Skeletal muscle tissue (tissue), 4 donors: ENCODE data around the gene FLYWCH2. TPM values are rescaled to one million over a fixed set of nuclear protein-coding genes. Genes with fewer than 3 reads are reported as not detected.

Source experiments
- H3K27ac ChIP-seq: one replicate; pipeline ENCODE4 v1.7.0; 2013; ENCODE audit warnings: mild to moderate bottlenecking, low read depth, low read length, inconsistent platforms
- H3K27me3 ChIP-seq, 3 donors: one replicate each; pipeline ENCODE4 v1.7.0; 2013; ENCODE audit warnings: low read length in 3 of 3; ENCODE audit not compliant: control insufficient read depth in 3 of 3, insufficient read depth in 3 of 3
- H3K36me3 ChIP-seq, 3 donors: one replicate each; pipeline ENCODE4 v1.7.0; 2013; ENCODE audit warnings: low read length in 3 of 3; ENCODE audit not compliant: control insufficient read depth in 3 of 3, insufficient read depth in 3 of 3
- H3K4me1 ChIP-seq, 3 donors: one replicate each; pipeline ENCODE4 v1.7.0; 2013; ENCODE audit warnings: low read length in 3 of 3, mild to moderate bottlenecking in 3 of 3; ENCODE audit not compliant: control insufficient read depth in 3 of 3, insufficient read depth in 3 of 3
- H3K4me3 ChIP-seq, 3 donors: one replicate each; pipeline ENCODE4 v1.7.0; 2013; ENCODE audit warnings: low read length in 3 of 3
- H3K9ac ChIP-seq, 3 donors: one replicate each; pipeline ENCODE4 v1.7.0; 2013; ENCODE audit warnings: low read length in 3 of 3, mild to moderate bottlenecking in 3 of 3, moderate library complexity in 2 of 3, low read depth in 1 of 3
- H3K9me3 ChIP-seq, 3 donors: one replicate each; pipeline ENCODE4 v1.7.0; 2013; ENCODE audit warnings: low read length in 3 of 3; ENCODE audit not compliant: control insufficient read depth in 3 of 3
- total RNA-seq: library from RNA; depleted of rRNA; stranded (reverse); fragments of >200 nt; gene quantifications from one replicate; pipeline ENCODE4 v1.2.3, GENCODE V29; 2014
- donor health status: Osteomylitis.

FLYWCH2 gene
- total RNA-seq, 1 donor from 2014 or later: 10.4 TPM

DNA sequence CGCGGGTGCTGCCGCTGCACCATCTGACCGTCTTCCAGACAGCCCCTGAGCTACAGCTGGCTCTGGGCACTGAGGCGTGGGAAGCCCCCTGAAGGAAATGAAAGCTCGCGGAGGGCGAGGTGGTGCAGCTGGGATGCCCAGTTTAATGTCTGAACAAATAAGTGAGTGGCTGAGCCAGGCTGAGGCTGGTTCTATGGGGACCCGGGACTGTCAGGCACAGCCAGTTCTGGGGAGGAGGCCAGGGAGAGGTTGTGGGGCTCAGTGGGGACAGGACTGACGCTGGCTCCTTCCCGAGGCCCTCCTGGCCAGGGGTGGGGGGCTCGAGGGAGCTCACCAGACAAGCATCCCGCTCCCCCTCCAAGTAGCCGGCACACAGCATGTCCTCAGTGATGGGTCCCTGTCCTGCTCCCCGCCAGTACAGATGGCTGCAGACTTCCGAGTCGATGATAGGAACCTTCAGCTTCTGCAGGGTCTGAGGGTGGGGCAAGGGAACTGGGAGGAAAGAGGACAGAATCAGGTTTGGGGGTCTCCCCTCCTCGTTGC, 29.4 kb upstream of the FLYWCH2 start:
- no peak overlapping the region for H3K27ac ChIP-seq
- H3K4me3 ChIP-seq: no peak overlapping the region
- H3K9me3 ChIP-seq: peaks cover 0 to 7% (median 0%) of the 10 kb centered on the region in 3 donors
- peaks cover 45 to 66% (median 63%) of the 10 kb centered on the region in 3 donors for H3K27me3 ChIP-seq
- H3K36me3 ChIP-seq: no peaks in the 10 kb centered on the region
- no peak overlapping the region for H3K9ac ChIP-seq
- H3K4me1 ChIP-seq: peaks cover 0 to 2% (median 0%) of the 10 kb centered on the region in 3 donors

DNA sequence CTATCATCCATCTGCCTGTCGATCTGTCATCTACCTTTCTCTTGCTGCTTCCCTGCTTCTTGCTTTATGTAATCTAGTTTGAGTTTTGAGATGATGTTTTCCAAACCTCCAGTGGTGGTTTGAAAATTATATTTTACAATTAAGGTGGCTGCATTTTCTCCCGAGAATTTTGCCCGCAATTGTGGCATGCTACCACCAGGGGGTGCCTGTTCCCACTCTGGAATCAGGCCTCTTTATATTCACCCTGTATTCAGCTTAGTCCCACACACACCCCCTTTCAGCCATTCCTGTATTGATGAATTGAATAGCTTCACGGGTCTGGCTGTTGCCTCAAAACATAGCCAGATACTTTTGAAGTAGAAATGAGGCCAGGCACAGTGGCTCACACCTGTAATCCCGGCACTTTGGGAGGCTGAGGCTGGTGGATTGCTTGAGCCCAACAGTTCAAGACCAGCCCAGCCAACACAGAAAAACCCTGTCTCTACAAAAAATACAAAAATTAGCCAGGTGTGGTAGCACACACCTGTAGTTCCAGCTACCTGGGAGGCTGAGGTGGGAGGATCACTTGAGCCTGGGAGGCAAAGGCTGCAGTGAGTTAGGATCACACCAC, 28.2 kb upstream of the FLYWCH2 start:
- peaks cover 0 to 2% (median 0%) of the 10 kb centered on the region in 3 donors for H3K4me1 ChIP-seq
- H3K27ac ChIP-seq: no peak overlapping the region
- no peaks in the 10 kb centered on the region for H3K36me3 ChIP-seq
- no peak overlapping the region for H3K4me3 ChIP-seq
- H3K9ac ChIP-seq: no peak overlapping the region
- peaks cover 0 to 7% (median 0%) of the 10 kb centered on the region in 3 donors for H3K9me3 ChIP-seq
- H3K27me3 ChIP-seq: peaks cover 44 to 64% (median 59%) of the 10 kb centered on the region in 3 donors

- Histone ChIP-seq H3K36me3 (no peaks in the 10 kb centered on the region), H3K27me3 (peaks cover 46 to 64% (median 54%) of the 10 kb centered on the region in 3 donors), H3K27ac (no peak overlapping the region), H3K4me1 (peaks cover 0 to 2% (median 0%) of the 10 kb centered on the region in 3 donors), H3K4me3 (no peak overlapping the region), H3K9me3 (peaks cover 0 to 7% (median under 1%) of the 10 kb centered on the region in 3 donors), H3K9ac (no peak overlapping the region)
Measured at GRCh38 chr16:2855536-2855935, 27.5 kb upstream of the FLYWCH2 start.

- Histone ChIP-seq H3K9ac (no peak overlapping the region), H3K4me1 (peaks cover 0 to 2% (median 0%) of the 10 kb centered on the region in 3 donors), H3K4me3 (no peak overlapping the region), H3K27me3 (peaks cover 49 to 68% (median 51%) of the 10 kb centered on the region in 3 donors), H3K27ac (no peak overlapping the region), H3K9me3 (peaks cover 2 to 7% (median 5%) of the 10 kb centered on the region in 3 donors), H3K36me3 (no peaks in the 10 kb centered on the region)
Measured at GRCh38 chr16:2856061-2856670, 26.8 kb upstream of the FLYWCH2 start.

GRCh38 chr16:2856686-2857450, 26.1 kb upstream of the FLYWCH2 start:
- Histone ChIP-seq H3K9me3 (peaks cover 3 to 7% (median 5%) of the 10 kb centered on the region in 3 donors), H3K4me1 (peaks cover 0 to 2% (median 0%) of the 10 kb centered on the region in 3 donors), H3K36me3 (no peaks in the 10 kb centered on the region), H3K27ac (no peak overlapping the region), H3K27me3 (peaks cover 48 to 67% (median 49%) of the 10 kb centered on the region in 3 donors), H3K4me3 (no peak overlapping the region), H3K9ac (no peak overlapping the region)

DNA sequence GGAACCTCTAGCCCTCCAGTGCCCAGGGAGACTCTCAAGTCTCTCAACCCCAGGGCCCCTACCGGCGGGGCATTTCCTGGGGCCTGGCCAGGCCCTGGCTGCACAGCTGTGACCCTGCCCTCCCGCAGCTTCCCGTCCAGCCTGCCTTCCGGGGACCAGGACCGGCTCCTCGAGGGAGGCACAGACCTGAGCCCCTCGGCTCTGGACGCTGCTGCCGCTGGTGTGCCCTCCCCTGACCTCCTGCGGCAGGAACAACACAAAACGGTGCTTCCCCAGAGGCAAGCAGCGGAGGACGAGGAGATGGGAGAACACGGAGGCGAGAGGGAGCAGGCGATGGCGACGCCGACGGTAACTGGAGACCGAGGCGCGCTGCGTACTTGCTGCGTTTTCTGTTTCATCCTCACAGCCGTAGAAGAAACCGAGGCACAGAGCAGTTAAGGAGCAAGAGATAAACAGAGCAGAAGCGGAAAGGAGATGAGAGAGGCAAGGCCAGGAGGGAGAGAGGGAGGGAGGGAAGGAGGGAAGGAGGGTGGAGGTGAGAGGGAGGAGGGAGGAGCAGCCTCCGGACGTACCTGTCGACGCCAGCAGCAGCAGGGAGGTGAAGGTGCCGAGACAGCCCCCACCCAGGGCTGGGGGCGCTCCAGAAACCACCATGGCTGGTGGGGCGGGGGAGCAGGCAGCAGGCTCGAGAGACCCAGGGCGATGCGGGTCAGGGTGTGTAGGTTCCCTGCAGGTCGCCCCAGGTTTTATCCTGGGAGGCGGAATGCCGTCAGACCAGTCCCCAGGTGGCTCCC, 25.4 kb upstream of the FLYWCH2 start, which contains the start of gene PRSS22:
TSS of gene PRSS22 (minus strand) at position 720 of the 794 bp plus-strand sequence. CDS start at position 654, 66 bp downstream.
- no peak within 1 kb of the TSS for H3K27ac ChIP-seq
- peaks cover 42 to 61% (median 42%) of the 10 kb centered on the region in 3 donors for H3K27me3 ChIP-seq
- peaks cover 3 to 7% (median 5%) of the 10 kb centered on the region in 3 donors for H3K9me3 ChIP-seq
- H3K36me3 ChIP-seq: no peaks in the 10 kb centered on the region
- H3K4me1 ChIP-seq: peaks cover 0 to 2% (median 0%) of the 10 kb centered on the region in 3 donors
- no peak within 1 kb of the TSS for H3K4me3 ChIP-seq
- H3K9ac ChIP-seq: no peak within 1 kb of the TSS

DNA sequence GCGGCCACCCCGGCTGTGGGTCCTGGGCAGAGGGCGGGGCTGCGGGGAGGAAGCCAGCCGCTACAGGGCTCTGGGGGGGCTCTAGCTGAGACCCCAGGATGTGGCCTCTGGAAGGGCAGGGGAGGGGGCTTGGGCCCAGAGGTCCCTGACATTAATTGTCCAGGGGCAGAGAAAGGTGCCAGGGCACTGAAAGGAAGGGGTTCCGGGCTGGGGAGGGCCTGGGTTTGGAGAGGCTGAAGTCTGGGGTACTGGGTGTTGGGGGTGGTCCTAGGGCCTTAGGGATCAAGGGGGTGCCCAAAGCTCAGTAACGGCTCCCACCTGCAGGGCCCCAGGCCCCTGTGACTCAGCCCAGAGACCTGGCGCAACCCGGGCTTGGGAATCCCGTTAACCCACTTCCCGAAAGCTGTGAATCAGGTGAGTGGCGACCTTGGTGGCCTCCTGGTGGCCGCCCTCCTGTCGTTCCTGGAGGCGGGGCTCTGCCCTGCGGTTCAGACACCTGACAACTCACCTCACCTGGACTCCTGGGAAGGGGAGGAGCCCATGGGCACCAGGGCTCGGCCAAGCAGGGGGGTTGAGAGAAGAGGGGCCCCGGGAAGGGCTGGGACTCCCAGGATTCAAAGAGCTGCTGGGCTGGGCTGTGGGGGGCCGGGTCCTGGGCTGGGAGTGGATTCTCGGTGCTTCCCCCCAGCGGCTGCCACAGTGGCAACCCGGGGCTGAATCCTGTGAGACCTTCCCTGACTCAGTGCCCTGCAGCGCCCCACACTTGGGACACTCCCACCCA, 24.6 kb upstream of the FLYWCH2 start:
- Histone ChIP-seq H3K9me3 (peaks cover 3 to 7% (median 5%) of the 10 kb centered on the region in 3 donors), H3K27me3 (peaks cover 37 to 56% (median 42%) of the 10 kb centered on the region in 3 donors), H3K4me1 (peaks cover 0 to 2% (median 0%) of the 10 kb centered on the region in 3 donors), H3K9ac (no peak overlapping the region), H3K27ac (no peak overlapping the region), H3K4me3 (no peak overlapping the region), H3K36me3 (no peaks in the 10 kb centered on the region)

DNA sequence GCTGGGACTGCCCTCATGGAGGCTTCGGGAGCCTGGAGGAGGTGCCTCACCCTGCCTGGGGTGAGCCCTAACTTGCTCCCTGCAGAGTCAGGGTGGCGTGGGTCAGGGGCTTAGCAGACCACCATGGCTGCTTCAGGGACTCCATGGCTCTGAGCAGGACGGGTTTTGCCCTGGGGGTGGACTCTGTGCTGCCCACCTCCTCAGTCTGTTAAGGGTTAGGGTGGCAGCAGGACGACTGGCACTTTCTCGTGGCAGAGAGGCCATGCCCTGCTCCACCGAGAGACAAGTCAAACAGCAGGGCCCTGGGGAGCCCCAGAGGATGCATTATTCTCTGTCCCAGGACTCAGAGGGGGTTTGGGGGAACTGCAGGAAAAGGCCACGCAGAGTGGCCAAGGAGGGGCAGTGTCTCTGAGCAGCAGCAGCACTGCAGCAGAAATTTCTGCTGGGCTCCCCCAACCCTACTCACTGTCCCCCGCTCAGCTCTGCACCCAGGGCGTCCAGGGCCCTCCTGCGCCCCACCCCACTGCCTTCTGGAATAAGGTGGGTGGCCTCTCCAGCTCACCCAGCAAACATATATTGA, 23.2 kb upstream of the FLYWCH2 start:
- peaks cover 0 to 5% (median 3%) of the 10 kb centered on the region in 3 donors for H3K9me3 ChIP-seq
- no peak overlapping the region for H3K27ac ChIP-seq
- no peak overlapping the region for H3K4me3 ChIP-seq
- no peaks in the 10 kb centered on the region for H3K36me3 ChIP-seq
- H3K27me3 ChIP-seq: peaks cover 33 to 47% (median 42%) of the 10 kb centered on the region in 3 donors
- no peak overlapping the region for H3K9ac ChIP-seq
- peaks cover 0 to 2% (median 0%) of the 10 kb centered on the region in 3 donors for H3K4me1 ChIP-seq
